ENCODE data around the gene SLC5A1.

SLC5A1 gene

GRCh38 chr22:32043391-32043790 is 330 bp downstream of the SLC5A1 start:
- ATAC-seq = no peak
- no peak for TF ChIP-seq POU6F1 (CRISPR knock-in tag; IDR thresholded peaks at IDR 0.05; ENCODE audit: borderline replicate concordance, low read depth)
- no peak for TF ChIP-seq OSR1 (CRISPR knock-in tag; IDR thresholded peaks at IDR 0.05)
- no peak for TF ChIP-seq SNAI2 (CRISPR knock-in tag; IDR thresholded peaks at IDR 0.05)
- TF ChIP-seq RARB (CRISPR knock-in tag; IDR thresholded peaks at IDR 0.05) = no peak
- no peak for TF ChIP-seq PPARA (CRISPR knock-in tag; IDR thresholded peaks at IDR 0.05; ENCODE audit: borderline replicate concordance)
- no peak for TF ChIP-seq ISL1 (CRISPR knock-in tag; IDR thresholded peaks at IDR 0.05)
- no peak for TF ChIP-seq ARNTL (CRISPR knock-in tag; IDR thresholded peaks at IDR 0.05; ENCODE audit: borderline replicate concordance, low read depth)
- TF ChIP-seq ZC3H10 (CRISPR knock-in tag; IDR thresholded peaks at IDR 0.05) = no peak
- no peak for TF ChIP-seq CSDC2 (CRISPR knock-in tag; IDR thresholded peaks at IDR 0.05)
- TF ChIP-seq PATZ1 (CRISPR knock-in tag; IDR thresholded peaks at IDR 0.05; ENCODE audit: borderline replicate concordance) = no peak
- TF ChIP-seq ZFP3 (CRISPR knock-in tag; IDR thresholded peaks at IDR 0.05) = no peak

- ATAC-seq = no peak
- TF ChIP-seq OSR1 (CRISPR knock-in tag; IDR thresholded peaks at IDR 0.05) (no peak), ZNF70 (CRISPR knock-in tag; IDR thresholded peaks at IDR 0.05) (no peak)
Observed at GRCh38 chr22:32044477-32044876, 1.4 kb downstream of the SLC5A1 start.

GRCh38 chr22:32044913-32045312 is 1.9 kb downstream of the SLC5A1 start:
- no peak for ATAC-seq
- TF ChIP-seq ZNF8 (CRISPR knock-in tag; IDR thresholded peaks at IDR 0.05) = no peak
- TF ChIP-seq TCF4 (CRISPR knock-in tag; IDR thresholded peaks at IDR 0.05; ENCODE audit: borderline replicate concordance) = no peak
- TF ChIP-seq PATZ1 (CRISPR knock-in tag; IDR thresholded peaks at IDR 0.05; ENCODE audit: borderline replicate concordance) = no peak
- TF ChIP-seq CSDC2 (CRISPR knock-in tag; IDR thresholded peaks at IDR 0.05) = no peak
- no peak for TF ChIP-seq POU6F1 (CRISPR knock-in tag; IDR thresholded peaks at IDR 0.05; ENCODE audit: borderline replicate concordance, low read depth)
- no peak for TF ChIP-seq ZFP30 (CRISPR knock-in tag; IDR thresholded peaks at IDR 0.05)
- no peak for TF ChIP-seq TOX (CRISPR knock-in tag; IDR thresholded peaks at IDR 0.05; ENCODE audit: borderline replicate concordance)
- no peak for TF ChIP-seq ZFP3 (CRISPR knock-in tag; IDR thresholded peaks at IDR 0.05)
- no peak for TF ChIP-seq BACH2 (CRISPR knock-in tag; IDR thresholded peaks at IDR 0.05; ENCODE audit: borderline replicate concordance)
- no peak for TF ChIP-seq ZNF70 (CRISPR knock-in tag; IDR thresholded peaks at IDR 0.05)
- no peak for TF ChIP-seq RARB (CRISPR knock-in tag; IDR thresholded peaks at IDR 0.05)
- TF ChIP-seq PPARA (CRISPR knock-in tag; IDR thresholded peaks at IDR 0.05; ENCODE audit: borderline replicate concordance) = no peak
- no peak for TF ChIP-seq OSR1 (CRISPR knock-in tag; IDR thresholded peaks at IDR 0.05)
- no peak for TF ChIP-seq ZNF565 (CRISPR knock-in tag; conservative IDR thresholded peaks at IDR 0.05; ENCODE audit: low read depth)

GRCh38 chr22:32048069-32048468 is 5.0 kb downstream of the SLC5A1 start:
- ATAC-seq = no peak
- no peak for TF ChIP-seq ZNF565 (CRISPR knock-in tag; conservative IDR thresholded peaks at IDR 0.05; ENCODE audit: low read depth)
- no peak for TF ChIP-seq ISL1 (CRISPR knock-in tag; IDR thresholded peaks at IDR 0.05)
- TF ChIP-seq TCF4 (CRISPR knock-in tag; IDR thresholded peaks at IDR 0.05; ENCODE audit: borderline replicate concordance) = no peak
- TF ChIP-seq ZFP30 (CRISPR knock-in tag; IDR thresholded peaks at IDR 0.05) = no peak
- TF ChIP-seq TOX (CRISPR knock-in tag; IDR thresholded peaks at IDR 0.05; ENCODE audit: borderline replicate concordance) = no peak
- no peak for TF ChIP-seq ZNF8 (CRISPR knock-in tag; IDR thresholded peaks at IDR 0.05)
- no peak for TF ChIP-seq ESRRG (CRISPR knock-in tag; IDR thresholded peaks at IDR 0.05)
- TF ChIP-seq RARB (CRISPR knock-in tag; IDR thresholded peaks at IDR 0.05) = no peak
- no peak for TF ChIP-seq CSRNP3 (CRISPR knock-in tag; IDR thresholded peaks at IDR 0.05)
- TF ChIP-seq TSHZ2 (CRISPR knock-in tag; IDR thresholded peaks at IDR 0.05) = no peak
- no peak for TF ChIP-seq PATZ1 (CRISPR knock-in tag; IDR thresholded peaks at IDR 0.05; ENCODE audit: borderline replicate concordance)
- no peak for TF ChIP-seq SNAI2 (CRISPR knock-in tag; IDR thresholded peaks at IDR 0.05)
- no peak for TF ChIP-seq CSDC2 (CRISPR knock-in tag; IDR thresholded peaks at IDR 0.05)
- TF ChIP-seq OSR1 (CRISPR knock-in tag; IDR thresholded peaks at IDR 0.05) = no peak
- TF ChIP-seq ZNF70 (CRISPR knock-in tag; IDR thresholded peaks at IDR 0.05) = no peak
